HG02571 (cell line): Measurements from ENCODE around the gene CAVIN1.
"Not testable (repeated sequence)": the region's sequence is repeated elsewhere in the genome, so short reads cannot be mapped to it uniquely, and the experiment has no call there.

Source experiments
- ATAC-seq: cut with Tn5 transposase; IDR thresholded peaks from one replicate; pipeline ENCODE4 v1.9.1; 2021; ENCODE audit warnings: mild to moderate bottlenecking, moderate library complexity; ENCODE audit not compliant: unreplicated experiment

The CAVIN1 gene

DNA sequence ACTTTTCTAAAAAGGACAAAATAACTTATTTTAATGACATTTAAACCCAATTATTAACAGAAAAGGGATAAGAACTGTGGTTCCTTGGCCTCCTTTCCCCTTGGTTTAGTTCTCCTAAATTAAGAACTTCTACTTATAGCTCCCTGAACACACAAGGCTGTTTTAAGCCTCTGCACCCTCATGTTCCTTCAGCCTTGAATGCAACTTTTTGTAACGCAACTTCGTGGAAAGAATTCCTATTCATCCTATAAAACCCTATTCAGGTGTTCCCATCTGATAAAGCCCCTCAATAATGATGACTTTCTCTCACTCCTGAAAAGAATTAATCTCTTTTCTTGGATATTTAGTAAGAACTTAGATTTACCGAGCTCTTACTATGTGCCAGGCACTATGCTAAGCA lies 41.2 kb downstream of the CAVIN1 start:
- ATAC-seq = no peak

DNA sequence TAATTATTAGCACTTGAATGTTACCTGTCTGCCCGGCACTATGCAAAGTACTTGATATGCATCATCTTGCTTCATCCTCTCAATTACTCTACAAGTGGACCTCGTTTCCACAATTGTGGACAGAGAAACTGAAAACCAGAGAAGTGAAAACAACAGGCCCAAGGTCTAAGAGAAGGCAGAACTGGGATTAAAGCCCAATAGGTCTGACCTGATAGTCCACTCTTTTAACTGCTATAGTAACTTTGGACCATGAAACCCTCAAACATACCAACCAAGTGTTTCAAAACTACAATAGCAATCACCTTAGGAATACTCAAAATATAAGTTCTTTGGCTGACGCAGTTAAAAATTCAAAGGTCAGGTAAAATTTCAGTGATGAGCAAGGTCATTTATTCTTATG lies 42.1 kb downstream of the CAVIN1 start:
- ATAC-seq = no peak

DNA sequence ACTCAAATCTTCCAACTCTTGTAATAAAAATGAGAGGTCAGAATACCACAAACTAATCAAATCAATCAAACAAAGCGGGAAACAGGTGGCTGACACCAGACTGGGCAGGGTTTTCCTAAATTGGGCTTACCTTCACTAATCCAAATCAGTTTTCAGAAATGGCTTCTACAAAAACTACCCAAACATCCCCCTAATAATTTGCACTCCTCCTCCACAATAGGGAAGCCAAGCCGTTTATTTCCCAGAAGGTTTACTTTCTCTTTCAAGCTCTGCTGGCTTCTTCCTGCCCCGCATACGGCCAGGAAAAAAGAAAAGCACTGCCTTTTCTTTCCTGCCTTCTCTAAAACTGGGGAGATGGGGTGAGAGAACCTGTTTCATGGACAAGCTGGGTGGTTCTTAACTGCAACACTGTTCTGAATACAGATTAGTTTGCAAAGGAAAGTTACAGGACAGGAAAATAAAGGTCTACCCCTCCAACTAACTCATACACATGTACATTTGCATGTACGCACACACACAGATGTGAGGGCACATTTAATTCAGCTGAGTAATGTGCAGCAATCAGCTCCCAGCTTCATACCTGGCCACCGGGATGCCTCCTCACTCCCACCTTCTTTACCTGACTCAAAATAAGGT lies 44.0 kb downstream of the CAVIN1 start:
- ATAC-seq = no peak

DNA sequence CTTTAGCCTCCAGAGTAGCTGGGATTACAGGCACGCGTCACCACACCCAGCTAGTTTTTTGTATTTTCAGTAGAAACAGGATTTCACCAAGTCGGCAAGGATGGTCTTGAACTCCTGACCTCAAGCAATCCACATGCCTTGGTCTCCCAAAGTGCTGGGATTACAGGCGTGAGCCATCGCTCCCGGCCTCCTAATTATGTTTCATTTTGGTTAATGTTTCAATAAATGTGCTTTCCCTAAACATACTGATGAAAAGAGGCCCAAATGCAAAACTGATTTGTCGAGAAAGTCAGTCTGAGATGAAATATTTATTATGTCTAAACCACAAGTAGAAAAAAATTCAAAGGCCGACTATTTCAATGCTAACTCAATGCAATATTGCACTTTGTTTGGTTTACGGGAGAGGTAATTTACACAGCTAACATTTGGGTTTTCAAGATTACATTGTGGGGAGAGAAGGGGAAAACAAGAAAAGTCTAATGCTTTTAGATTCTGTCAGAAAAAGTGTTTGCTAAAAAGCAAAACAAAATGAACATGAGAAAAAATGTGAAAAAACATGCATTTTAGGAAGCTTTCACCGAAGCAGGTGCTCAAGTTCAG lies 44.6 kb downstream of the CAVIN1 start:
- ATAC-seq = no peak

DNA sequence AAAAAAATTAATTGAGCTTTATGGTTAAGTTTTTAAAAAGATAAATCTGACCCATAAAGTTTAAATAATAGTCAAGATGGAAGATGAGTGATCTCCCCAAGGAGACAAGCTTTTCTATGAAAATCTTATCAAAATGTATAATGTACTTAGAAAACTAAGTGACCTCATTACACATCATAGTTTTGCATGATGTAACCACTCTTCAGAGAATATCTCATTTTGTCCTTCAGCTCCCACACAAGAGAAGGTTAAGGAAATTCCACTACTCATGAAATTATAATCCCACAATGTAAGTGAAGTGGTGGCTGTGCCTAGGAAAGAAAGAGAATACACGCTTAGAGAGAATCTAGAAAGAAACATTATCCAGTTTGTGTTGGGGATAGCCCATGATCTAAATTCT lies 49.2 kb downstream of the CAVIN1 start:
- no peak for ATAC-seq

GRCh38 chr17:42372142-42372541 lies 50.9 kb downstream of the CAVIN1 start:
- ATAC-seq = no peak

GRCh38 chr17:42368797-42369561 lies 54.1 kb downstream of the CAVIN1 start:
- ATAC-seq = not testable (repeated sequence)

GRCh38 chr17:42368310-42368709 lies 54.7 kb downstream of the CAVIN1 start:
- not testable (repeated sequence) for ATAC-seq

- ATAC-seq = not testable (repeated sequence)
Observed at GRCh38 chr17:42366176-42367023, 56.7 kb downstream of the CAVIN1 start.

- no peak for ATAC-seq
Observed at GRCh38 chr17:42365136-42365535, 57.9 kb downstream of the CAVIN1 start.

DNA sequence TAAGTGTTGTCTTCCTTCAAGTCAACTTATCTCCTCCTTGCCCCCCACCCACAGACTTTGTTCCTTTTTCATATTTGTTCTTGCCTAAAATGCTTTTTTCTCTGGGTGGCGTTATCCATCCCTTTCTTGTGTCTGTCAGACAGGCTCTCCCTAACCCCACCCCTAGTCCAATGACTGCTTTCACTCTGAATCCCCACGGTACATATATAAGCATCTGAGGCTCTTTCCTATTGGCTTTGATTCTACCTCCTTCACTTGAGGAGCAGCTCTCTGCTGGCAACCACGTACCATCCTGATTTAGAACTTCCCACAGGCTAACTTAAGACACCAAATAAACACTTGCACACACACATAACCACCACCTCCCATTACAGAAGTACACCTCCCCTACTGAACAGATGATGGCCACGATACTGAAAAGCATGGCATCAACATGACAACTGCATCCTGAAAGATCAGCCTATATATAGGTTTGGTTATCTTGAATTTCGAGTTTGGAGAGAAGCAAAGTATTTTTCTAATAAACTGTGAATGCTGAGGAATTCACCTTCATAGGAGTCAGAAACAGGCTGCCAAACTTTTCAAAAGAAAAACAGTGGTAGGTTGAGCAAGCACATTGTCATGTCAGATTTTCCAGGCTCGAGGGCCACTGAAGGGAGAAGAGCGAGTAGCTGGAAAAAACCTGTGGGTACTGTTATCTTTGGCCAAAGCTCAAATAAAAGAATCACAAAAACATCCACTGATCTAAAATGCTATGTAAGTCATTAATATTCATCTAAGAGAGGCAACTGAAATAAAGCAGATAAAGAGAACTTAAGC lies 59.1 kb downstream of the CAVIN1 start:
- ATAC-seq = no peak

- ATAC-seq = no peak
Observed at GRCh38 chr17:42363231-42363630, 59.8 kb downstream of the CAVIN1 start.

GRCh38 chr17:42362245-42362961 lies 60.7 kb downstream of the CAVIN1 start:
- ATAC-seq = no peak

DNA sequence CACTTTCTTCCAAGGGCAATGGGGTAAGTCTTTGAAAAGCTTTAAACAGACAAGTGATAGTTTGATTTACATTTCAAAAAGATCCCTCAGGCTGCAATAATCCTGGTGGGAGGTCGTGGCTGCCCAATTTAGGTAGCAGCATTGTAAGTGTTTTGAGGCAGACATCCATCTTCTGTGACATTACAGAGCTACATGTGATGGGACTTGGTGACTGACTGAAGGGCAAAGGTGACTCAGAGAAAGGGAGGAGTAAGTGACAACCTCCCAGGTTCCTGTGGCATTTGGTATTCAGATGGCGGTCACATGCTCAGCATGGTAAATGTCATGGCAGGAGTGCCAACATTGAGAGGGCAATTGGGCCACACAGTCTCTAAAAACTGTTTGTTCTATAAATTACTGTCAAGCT lies 61.3 kb downstream of the CAVIN1 start:
- ATAC-seq = no peak

DNA sequence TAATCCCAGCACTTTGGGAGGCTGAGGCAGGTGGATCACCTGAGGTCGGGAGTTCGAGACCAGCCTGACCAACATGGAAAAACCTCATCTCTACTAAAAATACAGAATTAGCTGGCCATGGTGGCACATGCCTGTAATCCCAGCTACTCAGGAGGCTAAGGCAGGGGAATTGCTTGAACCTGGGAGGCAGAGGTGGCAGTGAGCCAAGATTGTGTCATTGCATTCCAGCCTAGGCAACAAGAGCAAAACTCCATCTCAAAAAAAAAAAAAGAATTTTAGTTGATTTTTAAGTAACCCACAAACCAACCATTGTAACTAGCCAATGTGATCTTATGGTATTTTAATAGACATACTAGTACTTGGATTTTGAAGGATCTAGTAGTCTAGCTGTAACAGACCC lies 62.7 kb downstream of the CAVIN1 start:
- not testable (repeated sequence) for ATAC-seq

GRCh38 chr17:42359133-42359532 lies 63.9 kb downstream of the CAVIN1 start:
- ATAC-seq = no peak

DNA sequence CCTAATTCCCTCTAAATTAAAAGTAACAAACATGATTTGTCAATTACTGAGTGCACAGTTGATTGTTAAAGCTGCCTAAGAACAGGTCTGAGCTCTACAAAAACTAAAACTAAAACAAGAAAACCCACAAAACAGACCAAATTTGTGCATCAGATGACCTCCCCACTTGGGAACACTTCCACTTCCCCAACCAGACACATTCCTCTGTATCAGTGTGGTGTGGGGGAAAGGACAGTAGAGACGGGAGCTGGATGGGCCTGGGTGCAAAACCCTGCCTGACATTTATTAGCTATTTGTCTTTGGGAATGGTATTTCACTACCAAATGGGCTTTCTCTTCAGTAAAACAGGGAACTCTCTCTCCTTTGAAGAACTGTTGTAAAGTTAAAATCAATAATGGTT lies 64.6 kb downstream of the CAVIN1 start:
- ATAC-seq = no peak

GRCh38 chr17:42354956-42355843 lies 67.9 kb downstream of the CAVIN1 start:
- no peak for ATAC-seq
